Thyroid gland (tissue), 4 donors: ENCODE measurements around the gene CCDC197.

Source experiments
- CTCF ChIP-seq, 6 experiments: fragments of 200-600 bp in 3 of 6; fragments of 450-650 bp in 3 of 6; sonication (generic) in 3 of 6; IDR thresholded peaks; one replicate each; pipeline ENCODE4 v1.5.1; 2016 to 2019; ENCODE audit warnings: antibody characterized with exemption in 6 of 6, mild to moderate bottlenecking in 2 of 6, inconsistent platforms in 1 of 6, moderate library complexity in 1 of 6
- POLR2A ChIP-seq, 2 donors: fragments of 450-650 bp; IDR thresholded peaks; one replicate each; pipeline ENCODE4 v1.6.1; 2017; ENCODE audit warnings: antibody characterized with exemption in 2 of 2, mild to moderate bottlenecking in 2 of 2, moderate library complexity in 1 of 2

GRCh38 chr14:93973607-93974006 is 23.5 kb upstream of the CCDC197 start:
- TF ChIP-seq POLR2A (IDR thresholded peaks at IDR 0.05) (no peak), CTCF (IDR thresholded peaks at IDR 0.05) (no peak)
